OCI-LY1 (cell line): ENCODE measurements around the gene ZNHIT1.

Experiments
- H2AFZ ChIP-seq: fragments of 200-600 bp; sonication (generic), shearing (Covaris generic); 2 replicates; pipeline ENCODE4 v1.6.0; 2014; ENCODE audit warnings: antibody characterized with exemption, mild to moderate bottlenecking, low read length
- H3F3A ChIP-seq: fragments of 200-600 bp; sonication (generic), shearing (Covaris generic); 2 replicates; pipeline ENCODE4 v1.6.0; 2014; ENCODE audit warnings: mild to moderate bottlenecking, antibody characterized with exemption, low read length, moderate library complexity; ENCODE audit not compliant: insufficient read depth
- H3K27ac ChIP-seq: fragments of 200-600 bp; sonication (generic); 2 replicates; pipeline ENCODE4 v1.5.1; 2014; ENCODE audit warnings: low read length, mixed run types, mild to moderate bottlenecking, low read depth; ENCODE audit not compliant: poor library complexity, severe bottlenecking
- H3K27me3 ChIP-seq: fragments of 200-600 bp; sonication (generic); 2 replicates; pipeline ENCODE4 v1.6.0; 2014; ENCODE audit warnings: antibody characterized with exemption, mild to moderate bottlenecking, low read length, moderate library complexity; ENCODE audit not compliant: insufficient read depth
- H3K36me3 ChIP-seq: fragments of 200-600 bp; sonication (generic); 2 replicates; pipeline ENCODE4 v1.6.1; 2014; ENCODE audit warnings: mild to moderate bottlenecking, antibody characterized with exemption, low read length, moderate library complexity, mixed read lengths; ENCODE audit not compliant: insufficient read depth
- H3K4me1 ChIP-seq: fragments of 200-600 bp; sonication (generic); 2 replicates; pipeline ENCODE4 v1.5.1; 2014; ENCODE audit warnings: mild to moderate bottlenecking, low read length, moderate library complexity; ENCODE audit not compliant: insufficient read depth, severe bottlenecking
- H3K4me2 ChIP-seq: fragments of 200-600 bp; sonication (generic), shearing (Covaris generic); 2 replicates; pipeline ENCODE4 v1.6.1; 2014; ENCODE audit warnings: low read length
- H3K4me3 ChIP-seq: fragments of 200-600 bp; sonication (generic); 2 replicates; pipeline ENCODE4 v1.5.1; 2014; ENCODE audit warnings: low read length, low read depth, mild to moderate bottlenecking, mixed read lengths; ENCODE audit not compliant: poor library complexity, severe bottlenecking
- H3K79me2 ChIP-seq: fragments of 200-600 bp; shearing (Covaris generic); 2 replicates; pipeline ENCODE4 v1.6.1; 2016; ENCODE audit warnings: mixed run types, low read length, mixed read lengths; ENCODE audit not compliant: insufficient read depth
- H3K9ac ChIP-seq: fragments of 200-600 bp; sonication (generic), shearing (Covaris generic); 2 replicates; pipeline ENCODE4 v1.6.1; 2014; ENCODE audit warnings: mild to moderate bottlenecking, low read length, mixed read lengths
- H3K9me2 ChIP-seq: fragments of 200-600 bp; sonication (generic), shearing (Covaris generic); 2 replicates; pipeline ENCODE4 v1.6.1; 2014; ENCODE audit warnings: low read depth, mild to moderate bottlenecking, low read length, mixed read lengths
- H3K9me3 ChIP-seq: fragments of 200-600 bp; shearing (Covaris generic); 2 replicates; pipeline ENCODE4 v1.6.1; 2014; ENCODE audit warnings: low read length, mixed read lengths
- H4K20me1 ChIP-seq: fragments of 200-600 bp; sonication (generic), shearing (Covaris generic); 2 replicates; pipeline ENCODE4 v1.6.0; 2016; ENCODE audit warnings: mild to moderate bottlenecking, low read length; ENCODE audit not compliant: insufficient read depth
- EZH2 ChIP-seq: fragments of 200-600 bp; sonication (generic), shearing (Covaris generic); IDR thresholded peaks from 2 replicates; pipeline ENCODE4 v1.8.0; 2017; ENCODE audit warnings: borderline replicate concordance, mixed run types, mild to moderate bottlenecking, antibody characterized with exemption, low read length, moderate library complexity, mixed read lengths
- TF ChIP-seq, protein P1 (sequence below): fragments of 200-600 bp; sonication (generic), shearing (Covaris generic); IDR thresholded peaks from 2 replicates; pipeline ENCODE4 v1.5.1; 2017; ENCODE audit warnings: mild to moderate bottlenecking, antibody characterized with exemption, low read length, moderate library complexity, mixed read lengths

ZNHIT1 gene

DNA sequence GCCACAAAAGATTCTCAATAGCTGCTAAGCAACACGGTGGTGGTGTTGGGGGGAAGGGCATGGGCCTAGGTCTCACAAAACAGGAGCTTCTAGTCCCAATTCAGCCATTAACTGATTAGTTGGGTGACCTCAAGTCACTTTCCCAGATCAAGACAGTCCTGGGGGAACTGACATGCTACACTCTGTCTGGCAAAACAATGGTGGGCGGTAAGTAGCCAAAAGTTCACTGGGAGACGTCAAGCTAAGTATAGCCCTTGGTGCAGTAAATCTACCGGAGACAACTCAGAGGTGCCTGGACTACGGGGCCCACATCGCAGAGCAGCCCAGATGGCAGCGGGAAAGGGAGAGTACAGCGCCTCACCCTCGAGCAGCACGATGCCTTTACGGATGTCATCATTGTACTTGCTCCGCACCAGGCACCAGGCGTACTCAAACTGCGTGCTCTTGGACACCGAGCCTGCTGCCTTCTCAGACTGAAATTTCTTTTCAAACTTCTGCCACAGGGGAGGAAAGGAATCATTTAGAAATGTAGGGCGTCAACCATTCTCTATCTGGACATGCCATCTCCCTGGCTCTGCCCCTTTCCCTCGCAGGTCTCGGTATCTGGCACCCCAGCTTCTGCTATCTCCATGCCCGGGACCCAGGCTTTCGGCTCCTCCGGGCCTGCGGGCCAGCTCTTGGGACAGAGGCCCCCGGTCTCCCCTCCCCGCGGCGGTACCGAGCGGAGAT, 25.8 kb downstream of the ZNHIT1 start:
- Histone ChIP-seq H3K4me1 (peaks cover 25% of the 10 kb centered on the region), H3K27ac (peak overlapping the region; percentile 8), H4K20me1 (no peaks in the 10 kb centered on the region), H3K36me3 (peaks cover 47% of the 10 kb centered on the region), H3K4me2 (peak overlapping the region; percentile 86), H3K9me2 (no peaks in the 10 kb centered on the region), H3F3A (no peaks in the 10 kb centered on the region), H3K79me2 (peaks cover 8% of the 10 kb centered on the region; the same call in 1 of the 2 replicates), H3K4me3 (peak overlapping the region; percentile 86), H3K9me3 (no peaks in the 10 kb centered on the region), H3K27me3 (no peaks in the 10 kb centered on the region), H3K9ac (peak overlapping the region; percentile 95), H2AFZ (no peak overlapping the region)
- TF ChIP-seq EZH2, result no peak
- TF ChIP-seq, protein P1, sequence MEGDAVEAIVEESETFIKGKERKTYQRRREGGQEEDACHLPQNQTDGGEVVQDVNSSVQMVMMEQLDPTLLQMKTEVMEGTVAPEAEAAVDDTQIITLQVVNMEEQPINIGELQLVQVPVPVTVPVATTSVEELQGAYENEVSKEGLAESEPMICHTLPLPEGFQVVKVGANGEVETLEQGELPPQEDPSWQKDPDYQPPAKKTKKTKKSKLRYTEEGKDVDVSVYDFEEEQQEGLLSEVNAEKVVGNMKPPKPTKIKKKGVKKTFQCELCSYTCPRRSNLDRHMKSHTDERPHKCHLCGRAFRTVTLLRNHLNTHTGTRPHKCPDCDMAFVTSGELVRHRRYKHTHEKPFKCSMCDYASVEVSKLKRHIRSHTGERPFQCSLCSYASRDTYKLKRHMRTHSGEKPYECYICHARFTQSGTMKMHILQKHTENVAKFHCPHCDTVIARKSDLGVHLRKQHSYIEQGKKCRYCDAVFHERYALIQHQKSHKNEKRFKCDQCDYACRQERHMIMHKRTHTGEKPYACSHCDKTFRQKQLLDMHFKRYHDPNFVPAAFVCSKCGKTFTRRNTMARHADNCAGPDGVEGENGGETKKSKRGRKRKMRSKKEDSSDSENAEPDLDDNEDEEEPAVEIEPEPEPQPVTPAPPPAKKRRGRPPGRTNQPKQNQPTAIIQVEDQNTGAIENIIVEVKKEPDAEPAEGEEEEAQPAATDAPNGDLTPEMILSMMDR, result no peak

DNA sequence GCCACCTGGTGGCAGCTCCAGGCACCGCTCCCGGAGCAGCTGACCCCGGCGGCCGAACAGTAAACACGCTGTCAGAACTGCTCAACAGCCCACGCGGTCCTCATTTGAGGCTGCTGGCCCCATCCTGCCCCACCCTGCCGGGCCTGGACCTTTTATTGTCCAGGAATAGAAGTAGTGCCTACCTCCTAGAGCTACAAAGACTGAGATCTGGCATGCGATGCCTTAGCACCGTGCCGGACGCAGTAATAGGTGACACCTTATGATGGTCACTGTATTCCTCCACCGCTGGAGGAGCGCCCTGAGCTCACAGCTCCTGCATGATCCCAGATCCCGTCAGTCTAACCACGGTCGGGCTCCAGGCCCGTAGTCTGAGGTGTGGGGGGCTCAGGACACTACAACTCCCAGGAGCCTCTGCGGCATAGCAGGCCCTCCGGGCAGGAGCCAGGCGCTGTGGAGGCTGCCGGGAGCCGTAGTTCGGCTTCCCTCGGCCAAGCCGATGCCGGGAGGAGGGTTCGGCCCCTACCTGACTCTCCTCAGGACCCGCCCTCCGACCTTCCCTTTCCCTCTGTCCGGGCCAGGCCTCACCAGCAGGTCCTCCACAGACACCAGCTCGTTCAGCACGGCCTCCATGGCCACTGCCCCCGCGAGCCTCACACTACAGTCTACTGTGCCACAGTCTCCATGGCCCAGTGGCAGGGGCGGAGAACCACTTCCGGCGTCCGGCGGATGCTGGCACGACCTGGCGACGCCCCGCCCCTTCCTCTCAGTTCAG, 26.6 kb downstream of the ZNHIT1 start, which contains the start of gene FIS1:
Gene FIS1, minus strand, starts transcription at position 707 of the 772 bp plus-strand sequence. Its CDS starts 77 bp downstream, at position 630.
- peak within 1 kb of the TSS; percentile 71 for H3K27ac ChIP-seq
- peak within 1 kb of the TSS; percentile 95 for H3K9ac ChIP-seq
- H3K4me2 ChIP-seq, result peak within 1 kb of the TSS; percentile 86
- no peak within 1 kb of the TSS for H2AFZ ChIP-seq
- H3K4me1 ChIP-seq, result peaks cover 25% of the 10 kb centered on the region
- peaks cover 40% of the 10 kb centered on the region for H3K36me3 ChIP-seq
- H3K27me3 ChIP-seq, result no peaks in the 10 kb centered on the region
- TF ChIP-seq EZH2, result no peak
- TF ChIP-seq, protein P1, result peak; percentile 99
- no peaks in the 10 kb centered on the region for H3F3A ChIP-seq
- no peaks in the 10 kb centered on the region for H4K20me1 ChIP-seq
- peaks cover 8% of the 10 kb centered on the region; the same call in 1 of the 2 replicates for H3K79me2 ChIP-seq
- H3K9me2 ChIP-seq, result no peaks in the 10 kb centered on the region
- no peaks in the 10 kb centered on the region for H3K9me3 ChIP-seq
- H3K4me3 ChIP-seq, result peak within 1 kb of the TSS; percentile 86

DNA sequence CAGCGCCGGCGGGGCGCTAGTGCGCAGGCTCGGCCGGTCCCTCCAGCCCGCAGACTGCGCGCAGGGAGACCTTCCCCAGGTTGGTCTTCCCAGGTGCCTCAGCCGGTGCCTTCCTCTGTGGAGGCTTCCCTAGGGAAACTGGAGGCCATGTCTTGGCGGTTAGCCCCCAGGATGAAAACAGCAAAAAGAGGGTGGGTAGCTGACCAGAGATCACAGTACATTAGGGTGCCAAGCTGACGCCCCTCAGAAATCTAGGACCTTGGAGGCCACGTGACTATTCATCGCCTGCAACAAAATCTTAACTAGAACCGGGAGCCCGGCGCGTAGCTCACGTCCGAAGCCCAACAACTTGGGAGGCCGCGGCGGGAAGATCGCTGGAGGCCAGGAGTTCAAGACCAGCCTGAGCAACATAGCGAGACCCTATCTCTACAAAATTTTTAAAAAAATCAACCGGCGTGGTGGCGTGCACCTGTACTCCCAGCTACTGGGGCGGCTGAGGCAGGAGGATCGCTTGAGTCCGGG, 27.2 kb downstream of the ZNHIT1 start:
- TF ChIP-seq, protein P1, result no peak
- TF ChIP-seq EZH2, result no peak
- peak overlapping the region; percentile 86 for H3K4me3 ChIP-seq
- H4K20me1 ChIP-seq, result no peaks in the 10 kb centered on the region
- H3F3A ChIP-seq, result no peaks in the 10 kb centered on the region
- no peak overlapping the region for H2AFZ ChIP-seq
- peak overlapping the region; percentile 86 for H3K4me2 ChIP-seq
- H3K9me2 ChIP-seq, result no peaks in the 10 kb centered on the region
- no peak overlapping the region for H3K27ac ChIP-seq
- H3K4me1 ChIP-seq, result peaks cover 28% of the 10 kb centered on the region
- H3K9ac ChIP-seq, result peak overlapping the region; percentile 95
- peaks cover 11% of the 10 kb centered on the region for H3K79me2 ChIP-seq
- no peaks in the 10 kb centered on the region for H3K9me3 ChIP-seq
- H3K27me3 ChIP-seq, result no peaks in the 10 kb centered on the region
- peaks cover 33% of the 10 kb centered on the region for H3K36me3 ChIP-seq
